GM06990 (cell line): Measurements from ENCODE around the gene NTN1.

Experiments used
- DNase-seq: peaks from one replicate; pipeline ENCODE4 v3.0.0-alpha.2; 2011; ENCODE audit not compliant: insufficient read length; ENCODE audit errors: extremely low read depth
- H3K27me3 ChIP-seq: replicated peaks from 2 replicates; pipeline ENCODE4 v1.6.0; 2011; ENCODE audit warnings: low read length; ENCODE audit not compliant: control insufficient read depth, insufficient read depth
- H3K36me3 ChIP-seq: 2 replicates; pipeline ENCODE4 v1.5.1; 2011; ENCODE audit warnings: low read length; ENCODE audit not compliant: control insufficient read depth, insufficient read depth
- H3K4me3 ChIP-seq: replicated peaks from 2 replicates; pipeline ENCODE4 v1.5.1; 2011; ENCODE audit warnings: low read depth, mild to moderate bottlenecking, control low read depth, low read length
- TF ChIP-seq, protein P1 (sequence below): IDR thresholded peaks from 2 replicates; pipeline ENCODE4 v1.5.1; 2011; ENCODE audit warnings: low read length, control low read depth, mild to moderate bottlenecking, inconsistent platforms; ENCODE audit not compliant: insufficient read depth, poor library complexity, severe bottlenecking

The NTN1 gene

DNA sequence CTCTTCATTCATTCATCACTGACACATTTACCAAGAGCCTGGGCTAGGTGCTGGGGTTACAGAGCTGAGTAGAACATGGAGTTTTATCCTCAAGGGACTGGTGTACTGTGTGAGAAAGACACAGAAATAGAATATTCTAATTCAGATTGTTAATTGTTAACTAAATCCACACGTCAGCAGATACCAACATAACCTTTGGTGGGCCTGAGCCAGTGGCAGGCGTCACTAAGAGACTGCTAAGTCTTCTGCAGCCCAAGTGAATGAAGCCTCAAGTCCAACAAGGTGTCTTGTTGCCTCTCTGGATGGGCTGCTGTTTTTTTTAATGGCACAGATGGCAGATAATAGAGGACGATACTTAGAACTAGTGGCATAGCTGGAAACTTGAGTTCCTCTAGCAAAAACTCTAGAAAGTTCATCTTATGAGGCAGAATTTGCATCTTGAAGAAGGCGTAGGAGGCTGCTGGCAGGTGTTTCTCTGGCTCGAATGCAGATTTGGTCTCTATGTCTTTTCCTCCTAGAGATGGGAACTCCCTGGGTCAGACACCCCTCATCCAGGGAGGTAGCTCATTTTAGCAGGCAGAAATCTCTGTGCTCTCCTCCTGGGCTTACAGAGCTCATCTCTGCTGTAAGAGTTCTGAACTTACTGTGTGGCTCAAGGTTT lies 179.5 kb downstream of the NTN1 start:
- Histone ChIP-seq H3K27me3 (no peaks in the 10 kb centered on the region), H3K4me3 (no peak overlapping the region), H3K36me3 (no peaks in the 10 kb centered on the region)
- TF ChIP-seq, protein P1, sequence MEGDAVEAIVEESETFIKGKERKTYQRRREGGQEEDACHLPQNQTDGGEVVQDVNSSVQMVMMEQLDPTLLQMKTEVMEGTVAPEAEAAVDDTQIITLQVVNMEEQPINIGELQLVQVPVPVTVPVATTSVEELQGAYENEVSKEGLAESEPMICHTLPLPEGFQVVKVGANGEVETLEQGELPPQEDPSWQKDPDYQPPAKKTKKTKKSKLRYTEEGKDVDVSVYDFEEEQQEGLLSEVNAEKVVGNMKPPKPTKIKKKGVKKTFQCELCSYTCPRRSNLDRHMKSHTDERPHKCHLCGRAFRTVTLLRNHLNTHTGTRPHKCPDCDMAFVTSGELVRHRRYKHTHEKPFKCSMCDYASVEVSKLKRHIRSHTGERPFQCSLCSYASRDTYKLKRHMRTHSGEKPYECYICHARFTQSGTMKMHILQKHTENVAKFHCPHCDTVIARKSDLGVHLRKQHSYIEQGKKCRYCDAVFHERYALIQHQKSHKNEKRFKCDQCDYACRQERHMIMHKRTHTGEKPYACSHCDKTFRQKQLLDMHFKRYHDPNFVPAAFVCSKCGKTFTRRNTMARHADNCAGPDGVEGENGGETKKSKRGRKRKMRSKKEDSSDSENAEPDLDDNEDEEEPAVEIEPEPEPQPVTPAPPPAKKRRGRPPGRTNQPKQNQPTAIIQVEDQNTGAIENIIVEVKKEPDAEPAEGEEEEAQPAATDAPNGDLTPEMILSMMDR = no peak
- no peak for DNase-seq

DNA sequence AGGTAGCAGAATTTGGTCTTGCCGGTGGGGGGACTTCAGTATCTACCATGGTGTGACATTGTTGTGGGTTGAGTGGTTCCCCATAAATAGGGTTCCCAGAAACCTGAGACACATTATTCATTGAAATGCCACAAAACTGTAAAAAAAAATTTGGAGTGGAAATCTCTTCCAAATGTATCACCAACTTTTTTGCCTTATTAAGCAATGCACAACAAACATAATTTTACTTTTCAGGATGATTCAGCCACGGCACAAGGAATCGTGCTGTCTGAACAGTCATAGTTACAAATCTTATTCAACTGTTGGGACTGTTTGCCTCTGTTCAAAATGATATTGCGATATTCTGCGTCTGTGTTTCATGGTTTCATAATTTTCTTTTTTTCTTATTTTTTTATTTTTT lies 181.2 kb downstream of the NTN1 start:
- TF ChIP-seq, protein P1 = no peak
- H3K27me3 ChIP-seq = no peaks in the 10 kb centered on the region
- no peaks in the 10 kb centered on the region for H3K36me3 ChIP-seq
- no peak overlapping the region for H3K4me3 ChIP-seq
- DNase-seq = no peak

- no peak for DNase-seq
- Histone ChIP-seq H3K27me3 (no peaks in the 10 kb centered on the region), H3K36me3 (no peaks in the 10 kb centered on the region), H3K4me3 (no peak overlapping the region)
- TF ChIP-seq, protein P1 = no peak
Measured at GRCh38 chr17:9203771-9204425, 182.6 kb downstream of the NTN1 start.

GRCh38 chr17:9204637-9205329 lies 183.5 kb downstream of the NTN1 start:
- TF ChIP-seq, protein P1 = no peak
- Histone ChIP-seq H3K27me3 (no peaks in the 10 kb centered on the region), H3K4me3 (no peak overlapping the region), H3K36me3 (no peaks in the 10 kb centered on the region)
- DNase-seq = no peak

GRCh38 chr17:9205520-9206409 lies 184.5 kb downstream of the NTN1 start:
- H3K27me3 ChIP-seq = no peaks in the 10 kb centered on the region
- TF ChIP-seq, protein P1 = no peak
- DNase-seq = no peak
- H3K4me3 ChIP-seq = no peak overlapping the region
- no peaks in the 10 kb centered on the region for H3K36me3 ChIP-seq
